Thoracic aorta (tissue), 2 donors: ENCODE data around the gene GCM1. TPM values are rescaled to one million over a fixed set of nuclear protein-coding genes. Genes with fewer than 3 reads are reported as not detected.

Experiments
- ATAC-seq: fragments of 150-250 bp; one replicate; pipeline ENCODE4 v1.8.0; 2017; ENCODE audit warnings: low read depth; ENCODE audit not compliant: insufficient number of reproducible peaks, low FRiP score
- DNase-seq: peaks from one replicate; pipeline ENCODE4 v3.0.0-alpha.2; 2020; ENCODE audit warnings: low spot score
- H3K27ac ChIP-seq, 2 donors: fragments of 200-600 bp; sonication (generic); 1 replicate in 1 of 2; 2 replicates in 1 of 2; pipeline ENCODE4 v1.5.1; 2016; ENCODE audit warnings: mild to moderate bottlenecking in 2 of 2, moderate library complexity in 2 of 2
- H3K27me3 ChIP-seq: fragments of 200-600 bp; sonication (generic); replicated peaks from 2 replicates; pipeline ENCODE4 v1.6.0; 2016; ENCODE audit warnings: mild to moderate bottlenecking; ENCODE audit not compliant: insufficient read depth
- H3K36me3 ChIP-seq: fragments of 200-600 bp; sonication (generic); one replicate; pipeline ENCODE4 v1.5.1; 2016
- H3K4me1 ChIP-seq, 2 donors: fragments of 200-600 bp; sonication (generic); 1 replicate in 1 of 2; 2 replicates in 1 of 2; pipeline versions ENCODE4 v1.5.1 to v1.6.0; 2016; ENCODE audit warnings: low read depth in 2 of 2, mild to moderate bottlenecking in 1 of 2; ENCODE audit not compliant: control insufficient read depth in 1 of 2
- H3K4me3 ChIP-seq: fragments of 200-600 bp; sonication (generic); 2 replicates; pipeline ENCODE4 v1.5.1; 2016; ENCODE audit warnings: mild to moderate bottlenecking
- H3K9me3 ChIP-seq: fragments of 200-600 bp; sonication (generic); 2 replicates; pipeline ENCODE4 v1.5.1; 2016
- total RNA-seq, 2 donors: library from RNA; depleted of rRNA; stranded (reverse); fragments of >200 nt; gene quantifications; one replicate each; pipeline versions ENCODE4 v1.1.0 to v1.2.3, GENCODE V29; 2016
- TF ChIP-seq, protein P1 (sequence below): fragments of 200-600 bp; sonication (generic); IDR thresholded peaks from one replicate; pipeline ENCODE4 v1.5.1; 2019; ENCODE audit warnings: antibody characterized with exemption

Gene GCM1
- total RNA-seq, 2 donors from 2014 or later = not detected

DNA sequence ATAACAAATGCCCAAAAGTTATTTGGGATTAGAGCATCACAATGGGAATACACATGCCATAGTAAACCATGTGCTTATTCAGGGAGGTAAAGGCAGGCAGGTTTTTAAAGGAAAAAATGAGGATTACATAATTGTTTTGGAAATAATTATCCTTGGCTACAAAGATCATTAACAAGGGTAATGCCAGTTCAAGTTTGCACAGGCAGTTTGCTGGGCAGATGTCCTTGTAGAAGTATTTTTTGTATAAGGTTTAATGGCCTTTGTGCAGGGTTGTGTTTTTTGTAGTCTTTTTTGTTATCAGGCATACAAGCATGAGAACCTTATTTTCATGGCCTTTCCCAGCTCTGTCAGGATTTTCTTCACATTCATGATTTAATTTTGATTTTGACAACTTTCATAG lies 58.7 kb downstream of the GCM1 start:
- H3K36me3 ChIP-seq = peaks cover 57% of the 10 kb centered on the region
- H3K9me3 ChIP-seq = no peaks in the 10 kb centered on the region
- no peak for DNase-seq
- H3K27me3 ChIP-seq = no peaks in the 10 kb centered on the region
- no peak overlapping the region for H3K27ac ChIP-seq
- H3K4me1 ChIP-seq = no peaks in the 10 kb centered on the region
- TF ChIP-seq, protein P1, sequence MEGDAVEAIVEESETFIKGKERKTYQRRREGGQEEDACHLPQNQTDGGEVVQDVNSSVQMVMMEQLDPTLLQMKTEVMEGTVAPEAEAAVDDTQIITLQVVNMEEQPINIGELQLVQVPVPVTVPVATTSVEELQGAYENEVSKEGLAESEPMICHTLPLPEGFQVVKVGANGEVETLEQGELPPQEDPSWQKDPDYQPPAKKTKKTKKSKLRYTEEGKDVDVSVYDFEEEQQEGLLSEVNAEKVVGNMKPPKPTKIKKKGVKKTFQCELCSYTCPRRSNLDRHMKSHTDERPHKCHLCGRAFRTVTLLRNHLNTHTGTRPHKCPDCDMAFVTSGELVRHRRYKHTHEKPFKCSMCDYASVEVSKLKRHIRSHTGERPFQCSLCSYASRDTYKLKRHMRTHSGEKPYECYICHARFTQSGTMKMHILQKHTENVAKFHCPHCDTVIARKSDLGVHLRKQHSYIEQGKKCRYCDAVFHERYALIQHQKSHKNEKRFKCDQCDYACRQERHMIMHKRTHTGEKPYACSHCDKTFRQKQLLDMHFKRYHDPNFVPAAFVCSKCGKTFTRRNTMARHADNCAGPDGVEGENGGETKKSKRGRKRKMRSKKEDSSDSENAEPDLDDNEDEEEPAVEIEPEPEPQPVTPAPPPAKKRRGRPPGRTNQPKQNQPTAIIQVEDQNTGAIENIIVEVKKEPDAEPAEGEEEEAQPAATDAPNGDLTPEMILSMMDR = no peak
- H3K4me3 ChIP-seq = no peak overlapping the region
- ATAC-seq = no peak

DNA sequence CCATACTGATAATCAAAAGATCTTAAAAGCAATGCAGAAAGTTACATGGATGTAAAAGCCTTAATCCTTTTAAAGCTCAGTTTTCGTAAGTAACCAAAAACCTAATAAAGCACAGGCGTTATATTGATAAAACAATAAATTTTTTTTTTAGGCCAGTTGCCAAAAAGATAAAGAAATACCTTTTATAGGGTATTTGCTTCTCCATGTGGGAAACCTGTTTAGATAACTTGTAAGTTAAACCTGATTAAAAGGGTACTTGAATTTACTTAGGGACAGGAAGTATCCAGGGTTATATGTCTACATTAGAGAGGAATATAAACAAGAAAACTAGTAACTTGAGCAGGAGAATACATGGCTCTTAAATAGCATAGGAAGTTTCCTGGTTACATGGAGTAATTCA lies 62.3 kb downstream of the GCM1 start:
- no peak for ATAC-seq
- Histone ChIP-seq H3K27me3 (no peaks in the 10 kb centered on the region), H3K9me3 (no peaks in the 10 kb centered on the region), H3K36me3 (peaks cover 52% of the 10 kb centered on the region), H3K27ac (no peak overlapping the region), H3K4me3 (no peak overlapping the region), H3K4me1 (no peaks in the 10 kb centered on the region)
- no peak for DNase-seq
- TF ChIP-seq, protein P1 = no peak

DNA sequence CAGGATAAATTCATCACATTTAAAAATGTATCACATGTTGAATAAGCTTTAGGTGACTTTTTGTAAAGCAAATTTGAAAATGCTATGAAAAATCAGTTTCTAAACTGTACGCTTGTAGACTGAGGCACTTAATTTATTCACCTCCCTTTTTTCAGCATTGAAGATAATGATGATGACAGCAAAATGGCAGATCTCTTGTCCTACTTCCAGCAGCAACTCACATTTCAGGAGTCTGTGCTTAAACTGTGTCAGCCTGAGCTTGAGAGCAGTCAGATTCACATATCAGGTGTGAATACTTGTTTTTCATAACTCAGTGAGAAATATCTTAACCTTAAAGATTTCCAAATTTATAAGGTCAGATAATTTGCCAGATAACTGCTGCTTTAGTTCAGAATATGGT lies 67.8 kb downstream of the GCM1 start:
- TF ChIP-seq, protein P1 = no peak
- Histone ChIP-seq H3K27ac (no peak overlapping the region), H3K27me3 (no peaks in the 10 kb centered on the region), H3K9me3 (no peaks in the 10 kb centered on the region), H3K4me1 (no peaks in the 10 kb centered on the region), H3K4me3 (no peak overlapping the region), H3K36me3 (peaks cover 38% of the 10 kb centered on the region)
- DNase-seq = no peak
- ATAC-seq = no peak

Other genes with a start within 250 kb of the GCM1 start
- not detected for gene GSTA3, start 239.1 kb downstream of the GCM1 start, total RNA-seq
- gene GSTA4, start 153.6 kb downstream of the GCM1 start, total RNA-seq = 10 to 100 TPM; 18.1 to 19.4 TPM
- gene CILK1, start 87.0 kb downstream of the GCM1 start, total RNA-seq = 10 to 100 TPM; 14.2 to 18.6 TPM
- gene FBXO9, start 83.4 kb downstream of the GCM1 start, total RNA-seq = 10 to 100 TPM; 30.1 to 78.2 TPM
- gene ELOVL5, start 200.1 kb upstream of the GCM1 start, total RNA-seq = 10 to 100 TPM; 61.1 to 86.8 TPM